ENCODE data around the gene MLLT3.

Gene MLLT3

DNA sequence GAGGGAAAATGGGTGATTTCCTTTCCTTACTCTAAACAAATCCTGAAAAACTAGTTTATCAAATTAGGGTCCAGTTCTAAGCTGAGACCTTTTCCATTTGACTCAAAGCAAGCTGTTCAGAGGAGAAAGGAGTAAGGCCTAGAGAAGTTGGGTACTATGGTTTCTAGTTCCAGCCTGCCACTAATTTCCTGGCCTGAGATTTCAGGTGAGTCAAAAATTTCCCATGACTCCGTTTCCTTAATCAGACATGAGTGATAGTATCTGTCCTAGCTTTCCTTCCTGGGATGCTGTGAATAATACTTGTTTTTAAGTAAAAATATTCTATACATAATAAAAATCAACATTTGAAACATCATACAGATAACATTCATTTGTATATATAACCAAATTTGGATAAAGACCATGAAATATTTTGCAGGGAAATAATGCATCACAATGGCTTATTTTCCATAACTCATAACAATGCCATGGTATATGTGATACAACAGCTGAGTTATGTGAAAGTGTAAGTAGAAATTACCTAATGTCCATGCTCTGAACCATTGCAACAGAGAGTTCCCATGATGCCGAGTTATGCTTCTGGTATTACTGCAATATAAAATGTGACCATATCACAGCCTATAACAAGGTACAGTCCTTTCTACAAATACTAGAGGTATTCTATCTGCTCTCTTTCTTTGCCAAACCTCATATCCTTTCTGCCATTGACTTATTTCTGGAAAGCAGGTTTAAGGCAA, 142.7 kb downstream of the MLLT3 start:
- Histone ChIP-seq H3K27me3 (replicated peaks; ENCODE audit: insufficient read depth, low read length) (no peaks in the 10 kb centered on the region), H3K79me2 (ENCODE audit: low read length) (peaks cover 36% of the 10 kb centered on the region; the same call in 1 of the 2 replicates), H2AFZ (ENCODE audit: low read length) (no peak overlapping the region), H4K20me1 (ENCODE audit: insufficient read depth, low read length) (no peaks in the 10 kb centered on the region), H3F3A (ENCODE audit: insufficient read depth, low read length) (no peaks in the 10 kb centered on the region), H3K4me3 (ENCODE audit: low read length) (no peak overlapping the region), H3K27ac (ENCODE audit: low read length) (no peak overlapping the region), H3K4me2 (ENCODE audit: low read depth, low read length) (no peak overlapping the region), H3K9ac (ENCODE audit: low read length) (no peak overlapping the region), H3K4me1 (ENCODE audit: low read length) (peaks cover 5% of the 10 kb centered on the region; the same call in 1 of the 2 replicates), H3K9me3 (replicated peaks; ENCODE audit: insufficient read depth, low read length) (no peaks in the 10 kb centered on the region), H3K36me3 (replicated peaks; ENCODE audit: insufficient read depth, low read length) (no peaks in the 10 kb centered on the region), H3K9me2 (replicated peaks; ENCODE audit: insufficient read depth, low read length) (no peaks in the 10 kb centered on the region)
- TF ChIP-seq EZH2phosphoT487 (IDR thresholded peaks at IDR 0.05; ENCODE audit: low read length) (no peak), EZH2 (optimal IDR thresholded peaks at IDR 0.05; ENCODE audit: low read depth, low read length) (no peak)
- TF ChIP-seq, protein P1, sequence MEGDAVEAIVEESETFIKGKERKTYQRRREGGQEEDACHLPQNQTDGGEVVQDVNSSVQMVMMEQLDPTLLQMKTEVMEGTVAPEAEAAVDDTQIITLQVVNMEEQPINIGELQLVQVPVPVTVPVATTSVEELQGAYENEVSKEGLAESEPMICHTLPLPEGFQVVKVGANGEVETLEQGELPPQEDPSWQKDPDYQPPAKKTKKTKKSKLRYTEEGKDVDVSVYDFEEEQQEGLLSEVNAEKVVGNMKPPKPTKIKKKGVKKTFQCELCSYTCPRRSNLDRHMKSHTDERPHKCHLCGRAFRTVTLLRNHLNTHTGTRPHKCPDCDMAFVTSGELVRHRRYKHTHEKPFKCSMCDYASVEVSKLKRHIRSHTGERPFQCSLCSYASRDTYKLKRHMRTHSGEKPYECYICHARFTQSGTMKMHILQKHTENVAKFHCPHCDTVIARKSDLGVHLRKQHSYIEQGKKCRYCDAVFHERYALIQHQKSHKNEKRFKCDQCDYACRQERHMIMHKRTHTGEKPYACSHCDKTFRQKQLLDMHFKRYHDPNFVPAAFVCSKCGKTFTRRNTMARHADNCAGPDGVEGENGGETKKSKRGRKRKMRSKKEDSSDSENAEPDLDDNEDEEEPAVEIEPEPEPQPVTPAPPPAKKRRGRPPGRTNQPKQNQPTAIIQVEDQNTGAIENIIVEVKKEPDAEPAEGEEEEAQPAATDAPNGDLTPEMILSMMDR (IDR thresholded peaks at IDR 0.05; ENCODE audit: low read length), result no peak
- DNase-seq, result peak; percentile 10

DNA sequence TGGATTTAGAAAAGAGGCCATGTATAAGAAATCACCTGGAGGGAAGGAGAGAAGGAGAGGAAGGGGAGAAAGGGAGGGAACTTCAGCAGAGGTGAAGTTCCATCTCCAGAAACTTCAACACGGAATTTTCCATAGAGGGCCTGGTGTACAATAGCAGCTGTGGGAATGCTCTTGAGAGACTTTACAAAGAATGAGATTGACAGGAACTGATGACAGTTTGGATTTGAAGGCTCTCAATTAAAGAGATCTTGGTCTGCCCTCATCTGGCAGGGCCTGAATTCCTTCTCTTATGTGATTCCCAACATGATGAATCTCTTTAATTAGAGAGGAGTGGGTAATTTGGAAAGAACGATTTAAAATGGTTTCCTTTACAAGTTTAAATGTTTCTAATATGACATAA, 143.5 kb downstream of the MLLT3 start:
- Histone ChIP-seq H3K4me2 (ENCODE audit: low read depth, low read length) (no peak overlapping the region), H3K9me3 (replicated peaks; ENCODE audit: insufficient read depth, low read length) (no peaks in the 10 kb centered on the region), H3K27ac (ENCODE audit: low read length) (no peak overlapping the region), H3F3A (ENCODE audit: insufficient read depth, low read length) (no peaks in the 10 kb centered on the region), H3K9me2 (replicated peaks; ENCODE audit: insufficient read depth, low read length) (no peaks in the 10 kb centered on the region), H3K27me3 (replicated peaks; ENCODE audit: insufficient read depth, low read length) (no peaks in the 10 kb centered on the region), H3K9ac (ENCODE audit: low read length) (no peak overlapping the region), H3K4me1 (ENCODE audit: low read length) (peaks cover 5% of the 10 kb centered on the region; the same call in 1 of the 2 replicates), H3K36me3 (replicated peaks; ENCODE audit: insufficient read depth, low read length) (no peaks in the 10 kb centered on the region), H2AFZ (ENCODE audit: low read length) (no peak overlapping the region), H4K20me1 (ENCODE audit: insufficient read depth, low read length) (no peaks in the 10 kb centered on the region), H3K4me3 (ENCODE audit: low read length) (no peak overlapping the region), H3K79me2 (ENCODE audit: low read length) (peaks cover 39% of the 10 kb centered on the region; the same call in 1 of the 2 replicates)
- TF ChIP-seq EZH2 (optimal IDR thresholded peaks at IDR 0.05; ENCODE audit: low read depth, low read length) (no peak), EZH2phosphoT487 (IDR thresholded peaks at IDR 0.05; ENCODE audit: low read length) (no peak)
- TF ChIP-seq, protein P1 (IDR thresholded peaks at IDR 0.05; ENCODE audit: low read length), result no peak
- DNase-seq, result no peak

DNA sequence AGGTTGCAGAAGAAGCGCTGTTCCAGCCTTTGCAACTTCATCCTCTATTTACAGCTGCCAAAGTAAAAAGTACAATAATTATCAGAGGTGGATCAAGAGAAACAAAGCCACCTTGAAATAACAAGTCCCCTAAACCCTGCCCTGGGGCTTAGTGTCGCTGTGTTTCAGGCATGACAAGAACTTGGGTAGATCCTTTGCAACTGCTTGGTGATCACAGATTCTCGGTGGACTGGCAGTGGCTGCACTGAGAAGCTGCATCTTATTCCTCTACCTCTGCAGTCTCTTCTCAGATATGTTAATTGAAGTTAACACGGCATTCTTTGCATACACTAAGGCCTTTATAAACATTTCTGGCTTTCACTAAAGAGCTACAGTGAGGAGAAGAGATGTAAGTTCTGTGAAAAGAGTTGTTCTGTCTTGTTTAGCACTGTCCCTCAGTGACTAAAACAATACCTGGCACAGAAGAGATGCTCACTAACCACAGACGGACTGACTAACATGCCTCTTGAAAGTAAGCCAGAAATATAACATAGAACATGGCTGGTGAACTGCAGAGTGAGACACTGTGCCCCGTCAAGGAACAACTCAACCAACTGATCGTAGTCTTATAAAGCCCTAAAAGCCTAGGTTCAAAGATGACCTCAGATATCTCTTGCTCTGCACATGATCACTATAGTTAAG, 144.2 kb downstream of the MLLT3 start:
- H3K4me1 ChIP-seq (ENCODE audit: low read length), result peaks cover 5% of the 10 kb centered on the region; the same call in 1 of the 2 replicates
- TF ChIP-seq EZH2phosphoT487 (IDR thresholded peaks at IDR 0.05; ENCODE audit: low read length) (no peak), EZH2 (optimal IDR thresholded peaks at IDR 0.05; ENCODE audit: low read depth, low read length) (no peak)
- TF ChIP-seq, protein P1 (IDR thresholded peaks at IDR 0.05; ENCODE audit: low read length), result no peak
- no peaks in the 10 kb centered on the region for H3K9me3 ChIP-seq (replicated peaks; ENCODE audit: insufficient read depth, low read length)
- no peak for DNase-seq
- no peaks in the 10 kb centered on the region for H3K27me3 ChIP-seq (replicated peaks; ENCODE audit: insufficient read depth, low read length)
- H3K4me2 ChIP-seq (ENCODE audit: low read depth, low read length), result no peak overlapping the region
- H2AFZ ChIP-seq (ENCODE audit: low read length), result no peak overlapping the region
- no peaks in the 10 kb centered on the region for H4K20me1 ChIP-seq (ENCODE audit: insufficient read depth, low read length)
- no peak overlapping the region for H3K27ac ChIP-seq (ENCODE audit: low read length)
- H3K79me2 ChIP-seq (ENCODE audit: low read length), result peaks cover 41% of the 10 kb centered on the region; the same call in 1 of the 2 replicates
- no peaks in the 10 kb centered on the region for H3K36me3 ChIP-seq (replicated peaks; ENCODE audit: insufficient read depth, low read length)
- no peak overlapping the region for H3K4me3 ChIP-seq (ENCODE audit: low read length)
- H3K9me2 ChIP-seq (replicated peaks; ENCODE audit: insufficient read depth, low read length), result no peaks in the 10 kb centered on the region
- H3K9ac ChIP-seq (ENCODE audit: low read length), result no peak overlapping the region
- no peaks in the 10 kb centered on the region for H3F3A ChIP-seq (ENCODE audit: insufficient read depth, low read length)

All from MM.1S (cell line).